ENCODE measurements around the gene ZSCAN18.

Gene ZSCAN18

DNA sequence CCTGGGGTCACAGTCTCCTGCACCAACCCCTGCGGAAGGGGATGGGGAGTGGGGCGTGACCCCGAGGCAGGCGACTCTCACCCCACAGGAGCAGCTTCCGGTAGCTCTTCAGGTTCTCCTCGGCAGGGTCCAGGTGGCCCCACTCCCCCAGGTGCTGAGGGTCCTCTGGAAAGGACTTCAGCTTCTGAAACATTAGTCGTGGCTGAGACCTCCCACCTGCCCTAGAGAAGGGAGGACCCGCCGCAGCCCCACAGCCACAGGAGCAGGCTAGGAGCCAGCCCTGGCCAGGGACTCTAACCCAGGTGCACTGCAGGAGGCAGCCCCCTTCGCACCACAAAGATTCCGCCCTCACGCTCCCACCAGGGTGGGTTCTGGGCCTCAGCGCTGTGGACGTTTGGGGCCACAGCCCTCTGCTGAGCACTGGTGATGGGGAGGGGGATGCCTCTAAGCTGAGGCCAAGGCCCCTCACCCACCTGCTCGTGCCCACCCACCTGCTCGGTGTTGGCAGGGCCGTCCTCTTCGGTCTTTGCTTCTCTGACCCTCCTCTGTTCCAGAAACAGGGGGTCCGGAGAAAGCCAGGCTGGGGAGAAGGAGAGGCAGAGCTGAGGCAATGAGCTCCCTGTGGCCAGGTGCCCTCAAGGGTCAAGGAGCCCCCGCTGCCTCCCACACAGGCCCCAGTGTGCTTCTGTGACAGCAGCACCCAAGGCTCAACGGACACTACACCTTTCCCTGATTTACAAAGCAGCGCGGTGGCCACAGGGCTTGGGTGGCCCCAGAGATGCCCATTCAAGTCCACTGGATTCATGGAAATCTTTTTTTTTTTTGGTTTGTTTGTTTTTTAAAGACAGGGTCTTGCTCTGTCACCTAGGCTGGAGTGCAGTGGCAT lies 11.0 kb downstream of the ZSCAN18 start:
- DNase-seq (ENCODE audit: extremely low read depth, low read depth) = no peak
- H3K4me3 ChIP-seq (replicated peaks; ENCODE audit: low read depth, low read length) = no peak overlapping the region
- TF ChIP-seq, protein P1, sequence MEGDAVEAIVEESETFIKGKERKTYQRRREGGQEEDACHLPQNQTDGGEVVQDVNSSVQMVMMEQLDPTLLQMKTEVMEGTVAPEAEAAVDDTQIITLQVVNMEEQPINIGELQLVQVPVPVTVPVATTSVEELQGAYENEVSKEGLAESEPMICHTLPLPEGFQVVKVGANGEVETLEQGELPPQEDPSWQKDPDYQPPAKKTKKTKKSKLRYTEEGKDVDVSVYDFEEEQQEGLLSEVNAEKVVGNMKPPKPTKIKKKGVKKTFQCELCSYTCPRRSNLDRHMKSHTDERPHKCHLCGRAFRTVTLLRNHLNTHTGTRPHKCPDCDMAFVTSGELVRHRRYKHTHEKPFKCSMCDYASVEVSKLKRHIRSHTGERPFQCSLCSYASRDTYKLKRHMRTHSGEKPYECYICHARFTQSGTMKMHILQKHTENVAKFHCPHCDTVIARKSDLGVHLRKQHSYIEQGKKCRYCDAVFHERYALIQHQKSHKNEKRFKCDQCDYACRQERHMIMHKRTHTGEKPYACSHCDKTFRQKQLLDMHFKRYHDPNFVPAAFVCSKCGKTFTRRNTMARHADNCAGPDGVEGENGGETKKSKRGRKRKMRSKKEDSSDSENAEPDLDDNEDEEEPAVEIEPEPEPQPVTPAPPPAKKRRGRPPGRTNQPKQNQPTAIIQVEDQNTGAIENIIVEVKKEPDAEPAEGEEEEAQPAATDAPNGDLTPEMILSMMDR (IDR thresholded peaks at IDR 0.05; ENCODE audit: low read depth, low read length, missing control alignments) = no peak

DNA sequence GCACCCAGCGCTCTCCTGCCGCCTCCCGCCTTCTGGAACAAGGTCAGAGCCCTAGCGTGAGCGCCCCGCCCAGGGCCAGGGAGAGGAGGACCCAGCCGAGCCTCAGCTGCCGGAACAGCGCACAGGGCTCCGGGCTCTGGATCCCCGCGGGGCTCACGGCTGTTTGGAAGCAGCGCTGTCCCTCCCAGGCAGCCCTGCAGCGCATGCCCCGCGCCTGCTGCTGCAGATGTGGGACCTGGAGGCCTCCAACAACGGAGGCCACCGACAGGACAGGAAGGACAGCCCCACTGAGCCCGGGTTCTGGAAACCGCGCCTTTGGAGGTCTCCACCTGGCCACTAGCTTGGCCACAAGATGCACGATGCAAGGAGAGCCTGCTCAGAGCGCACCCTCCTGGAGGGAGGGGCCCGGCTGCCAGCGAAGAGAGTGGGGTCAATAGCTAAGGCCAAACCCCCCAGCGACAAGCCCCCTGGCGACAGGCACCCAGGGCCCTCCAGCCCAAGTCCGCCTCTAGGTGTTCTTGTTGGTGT lies 12.6 kb downstream of the ZSCAN18 start:
- DNase-seq (ENCODE audit: extremely low read depth, low read depth) = no peak
- TF ChIP-seq, protein P1 (IDR thresholded peaks at IDR 0.05; ENCODE audit: low read depth, low read length, missing control alignments) = no peak
- H3K4me3 ChIP-seq (replicated peaks; ENCODE audit: low read depth, low read length) = no peak overlapping the region

DNA sequence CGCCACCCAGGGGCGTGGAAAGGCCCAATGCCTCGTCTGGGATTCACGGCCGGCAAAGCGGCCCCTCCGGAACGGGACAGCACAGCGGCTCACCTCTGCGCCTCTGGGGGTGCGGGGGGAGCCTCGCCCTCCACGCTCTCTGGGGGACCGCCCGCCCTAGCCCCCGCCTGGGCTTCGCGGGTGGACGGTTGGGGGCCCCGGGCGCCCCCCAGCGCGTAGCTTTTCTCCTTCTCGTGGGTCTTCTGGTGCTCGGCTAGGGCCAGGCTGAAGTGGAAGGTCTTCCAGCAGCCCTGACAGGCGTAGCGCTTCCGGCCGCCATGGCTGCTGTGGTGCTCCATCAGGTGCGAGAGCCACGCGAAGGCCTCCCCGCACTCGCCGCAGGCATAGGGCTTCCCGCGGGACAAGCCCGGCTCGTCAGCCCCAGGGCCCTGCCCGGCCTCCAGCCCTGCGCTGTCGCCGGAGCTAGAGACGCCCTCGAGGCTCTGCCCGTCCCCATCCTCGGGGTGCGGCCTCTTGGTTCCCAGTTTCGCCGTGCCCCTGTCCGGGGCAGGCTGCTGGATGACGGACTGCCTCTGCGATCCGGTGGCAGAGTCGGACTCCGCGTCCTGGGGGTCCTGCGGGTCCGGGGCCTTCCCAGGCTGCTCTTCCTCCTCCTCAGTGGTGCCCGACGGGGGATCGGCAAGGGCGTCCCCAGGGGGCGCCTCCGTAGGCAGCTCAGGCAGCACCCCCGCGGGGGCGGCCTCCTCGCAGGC lies 13.3 kb downstream of the ZSCAN18 start:
- DNase-seq (ENCODE audit: extremely low read depth, low read depth) = no peak
- TF ChIP-seq, protein P1 (IDR thresholded peaks at IDR 0.05; ENCODE audit: low read depth, low read length, missing control alignments) = no peak
- no peak overlapping the region for H3K4me3 ChIP-seq (replicated peaks; ENCODE audit: low read depth, low read length)

DNA sequence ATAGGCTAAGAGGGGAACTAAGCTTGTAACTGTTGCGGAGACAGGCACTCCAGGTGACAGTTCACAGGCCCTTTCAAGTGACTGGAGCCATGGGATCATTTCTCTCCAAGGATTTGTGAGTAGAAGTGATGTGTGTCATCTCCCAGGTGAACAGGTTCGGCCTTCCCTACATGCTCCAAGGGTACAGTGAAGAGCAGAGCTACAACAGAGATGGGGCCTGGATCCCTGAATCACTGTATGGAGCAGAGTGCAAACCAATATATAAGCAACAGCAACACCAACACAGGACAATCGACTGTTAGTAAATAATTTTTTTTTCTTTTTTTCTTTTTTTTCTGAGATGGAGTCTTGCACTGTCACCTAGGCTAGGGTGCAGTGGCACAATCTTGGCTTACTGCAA lies 15.0 kb downstream of the ZSCAN18 start:
- TF ChIP-seq, protein P1 (IDR thresholded peaks at IDR 0.05; ENCODE audit: low read depth, low read length, missing control alignments) = no peak
- DNase-seq (ENCODE audit: extremely low read depth, low read depth) = no peak
- H3K4me3 ChIP-seq (replicated peaks; ENCODE audit: low read depth, low read length) = no peak overlapping the region

DNA sequence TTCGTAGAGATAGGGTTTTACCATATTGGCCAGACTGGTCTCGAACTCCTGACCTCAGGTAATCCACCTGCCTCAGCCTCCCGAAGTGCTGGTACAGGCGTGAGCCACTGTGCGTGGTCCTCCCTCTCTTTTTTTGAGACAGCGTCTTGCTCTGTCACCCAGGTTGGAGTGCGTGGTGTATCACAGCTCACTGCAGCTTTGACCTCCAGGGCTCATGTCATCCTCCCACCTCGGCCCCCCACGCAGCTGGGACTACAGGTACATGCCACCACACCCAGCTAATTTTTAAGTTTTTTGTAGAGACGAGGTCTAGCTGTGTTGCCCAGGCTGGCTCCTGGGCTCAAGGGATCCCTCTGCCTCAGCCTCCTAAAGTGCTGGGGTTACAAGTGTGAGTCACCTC lies 18.2 kb downstream of the ZSCAN18 start:
- no peak for DNase-seq (ENCODE audit: extremely low read depth, low read depth)
- TF ChIP-seq, protein P1 (IDR thresholded peaks at IDR 0.05; ENCODE audit: low read depth, low read length, missing control alignments) = no peak
- no peak overlapping the region for H3K4me3 ChIP-seq (replicated peaks; ENCODE audit: low read depth, low read length)

- no peak overlapping the region for H3K4me3 ChIP-seq (replicated peaks; ENCODE audit: low read depth, low read length)
- TF ChIP-seq, protein P1 (IDR thresholded peaks at IDR 0.05; ENCODE audit: low read depth, low read length, missing control alignments) = no peak
- DNase-seq (ENCODE audit: extremely low read depth, low read depth) = no peak
Observed at GRCh38 chr19:58067240-58067912, 30.7 kb downstream of the ZSCAN18 start.
